ENCODE measurements around the gene ADAMTSL3.

DNA sequence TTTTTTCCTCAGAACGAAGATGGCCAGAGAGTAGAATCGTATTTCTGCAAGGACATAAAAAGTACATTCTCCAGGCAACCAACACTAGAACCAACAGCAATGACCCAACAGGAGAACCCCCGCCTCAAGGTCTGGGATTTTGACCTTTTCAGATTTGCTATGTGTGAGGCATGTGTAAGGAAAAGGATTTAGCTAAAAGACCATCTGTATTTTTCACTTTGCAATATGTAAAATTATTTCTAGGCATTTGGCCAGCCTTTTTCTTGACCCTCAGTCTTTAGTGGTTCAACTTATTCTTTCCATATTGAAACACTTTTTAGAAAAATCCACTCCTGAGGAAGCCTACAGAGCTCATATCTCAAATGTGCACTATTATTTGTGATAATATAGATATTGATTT, 362.4 kb downstream of the ADAMTSL3 start:
- TF ChIP-seq POLR2A (IDR thresholded peaks at IDR 0.05) = no peak
- TF ChIP-seq, protein P1, sequence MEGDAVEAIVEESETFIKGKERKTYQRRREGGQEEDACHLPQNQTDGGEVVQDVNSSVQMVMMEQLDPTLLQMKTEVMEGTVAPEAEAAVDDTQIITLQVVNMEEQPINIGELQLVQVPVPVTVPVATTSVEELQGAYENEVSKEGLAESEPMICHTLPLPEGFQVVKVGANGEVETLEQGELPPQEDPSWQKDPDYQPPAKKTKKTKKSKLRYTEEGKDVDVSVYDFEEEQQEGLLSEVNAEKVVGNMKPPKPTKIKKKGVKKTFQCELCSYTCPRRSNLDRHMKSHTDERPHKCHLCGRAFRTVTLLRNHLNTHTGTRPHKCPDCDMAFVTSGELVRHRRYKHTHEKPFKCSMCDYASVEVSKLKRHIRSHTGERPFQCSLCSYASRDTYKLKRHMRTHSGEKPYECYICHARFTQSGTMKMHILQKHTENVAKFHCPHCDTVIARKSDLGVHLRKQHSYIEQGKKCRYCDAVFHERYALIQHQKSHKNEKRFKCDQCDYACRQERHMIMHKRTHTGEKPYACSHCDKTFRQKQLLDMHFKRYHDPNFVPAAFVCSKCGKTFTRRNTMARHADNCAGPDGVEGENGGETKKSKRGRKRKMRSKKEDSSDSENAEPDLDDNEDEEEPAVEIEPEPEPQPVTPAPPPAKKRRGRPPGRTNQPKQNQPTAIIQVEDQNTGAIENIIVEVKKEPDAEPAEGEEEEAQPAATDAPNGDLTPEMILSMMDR (IDR thresholded peaks at IDR 0.05) = no peak

All from lower leg skin (tissue), 3 donors.